ENCODE data around the gene SNRPA. TPM values are rescaled to one million over a fixed set of nuclear protein-coding genes. Genes with fewer than 3 reads are reported as not detected.
A peak's percentile ranks its signal among the peaks of the same experiment; 100 is the strongest.

SNRPA gene
- total and polyA plus RNA-seq, 12 donors: 18.5 to 176 (median 62.9) TPM

- TF ChIP-seq POLR2A (IDR thresholded peaks at IDR 0.05) (no peak), CTCF (IDR thresholded peaks at IDR 0.05) (peak in 5 of 6 experiments; percentile 0 to 17 (median 9))
- WGBS, 4 donors: 71 to 78% (median 75%) methylated on average over 14 to 18 of the region's 18 CpGs
- DNase-seq: no peak
- intact Hi-C loops (cut with DNase I): loop anchor here in 1 of 2 donors (5.0 kb wide), 1 partner anchor 145 kb away; no protein-coding TSS in a partner anchor
- H3K4me3 ChIP-seq: no peak overlapping the region
- H3K36me3 ChIP-seq (replicated peaks in 1 of 2): peaks cover 0 to 30% of the 10 kb centered on the region in 2 donors
- H3K4me1 ChIP-seq (replicated peaks in 1 of 2): peaks cover 35 to 73% of the 10 kb centered on the region in 2 donors
- H3K9me3 ChIP-seq (replicated peaks in 1 of 3): no peaks in the 10 kb centered on the region
- no peaks in the 10 kb centered on the region for H3K27me3 ChIP-seq
- peak overlapping the region in 3 of 5 donors; percentile 46 to 94 (median 90) for H3K27ac ChIP-seq
Observed at GRCh38 chr19:40807147-40808020, 56.4 kb downstream of the SNRPA start.

- Histone ChIP-seq H3K4me3 (no peak overlapping the region), H3K36me3 (replicated peaks in 1 of 2) (peaks cover 0 to 30% of the 10 kb centered on the region in 2 donors), H3K27me3 (no peaks in the 10 kb centered on the region), H3K27ac (peak overlapping the region in 2 of 5 donors; percentile 90 to 94), H3K9me3 (replicated peaks in 1 of 3) (no peaks in the 10 kb centered on the region), H3K4me1 (replicated peaks in 1 of 2) (peaks cover 29 to 68% of the 10 kb centered on the region in 2 donors)
- TF ChIP-seq POLR2A (IDR thresholded peaks at IDR 0.05) (no peak), CTCF (IDR thresholded peaks at IDR 0.05) (no peak)
- whole genome bisulfite sequencing, 4 donors: 83 to 100% (median 86%) methylated on average over 1 to 2 of the region's 2 CpGs; no CpG with 5 or more reads in 1 of the 4 donors
- intact Hi-C loops (cut with DNase I): loop anchor here in 1 of 2 donors (5.0 kb wide), 1 partner anchor 146 kb away; no protein-coding TSS in a partner anchor
- no peak for DNase-seq
Observed at GRCh38 chr19:40808021-40808325, 57.0 kb downstream of the SNRPA start.

DNA sequence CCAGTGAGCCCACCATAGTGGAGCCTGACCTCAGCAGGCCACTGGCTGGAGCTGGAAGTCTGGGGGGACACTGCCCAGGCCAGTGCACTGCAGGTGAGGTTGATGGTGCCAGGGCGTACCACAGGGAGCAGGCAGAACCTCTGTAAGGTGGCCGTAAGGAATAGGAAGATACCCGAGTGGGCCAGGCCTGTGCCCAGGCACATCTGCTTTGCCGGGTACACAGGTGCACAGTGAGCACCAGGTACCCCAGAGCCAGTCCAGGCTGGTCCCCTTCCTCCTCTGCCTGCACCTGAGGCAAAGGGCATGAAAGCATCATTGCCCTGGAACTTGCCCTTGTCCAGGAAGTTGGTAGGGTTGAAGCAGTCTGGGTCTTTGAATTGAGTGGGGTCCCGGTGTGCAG is 57.5 kb downstream of the SNRPA start:
- Histone ChIP-seq H3K27ac (peak overlapping the region in 1 of 5 donors; percentile 90), H3K4me3 (no peak overlapping the region), H3K9me3 (replicated peaks in 1 of 3) (no peaks in the 10 kb centered on the region), H3K4me1 (replicated peaks in 1 of 2) (peaks cover 24 to 62% of the 10 kb centered on the region in 2 donors), H3K36me3 (replicated peaks in 1 of 2) (peaks cover 0 to 30% of the 10 kb centered on the region in 2 donors), H3K27me3 (no peaks in the 10 kb centered on the region)
- no peak for DNase-seq
- intact Hi-C loops (cut with DNase I): loop anchor here in 1 of 2 donors (5.0 kb wide), 1 partner anchor 146 kb away; no protein-coding TSS in a partner anchor
- WGBS, 4 donors: 87 to 93% (median 92%) methylated on average over 4 to 5 of the region's 5 CpGs
- TF ChIP-seq POLR2A (IDR thresholded peaks at IDR 0.05) (no peak), CTCF (IDR thresholded peaks at IDR 0.05) (no peak)

GRCh38 chr19:40809358-40810086 is 58.5 kb downstream of the SNRPA start:
- H3K4me3 ChIP-seq: peak overlapping the region in 1 of 4 donors; percentile 30
- H3K27me3 ChIP-seq: no peaks in the 10 kb centered on the region
- peak in 1 of 7 donors; percentile 46 for DNase-seq
- intact Hi-C loops (cut with DNase I): loop anchor here in 1 of 2 donors (5.0 kb wide), 1 partner anchor 147 kb away; no protein-coding TSS in a partner anchor
- peak overlapping the region in 2 of 5 donors; percentile 47 to 84 for H3K27ac ChIP-seq
- H3K36me3 ChIP-seq (replicated peaks in 1 of 2): peaks cover 0 to 30% of the 10 kb centered on the region in 2 donors
- peaks cover 21 to 52% of the 10 kb centered on the region in 2 donors for H3K4me1 ChIP-seq (replicated peaks in 1 of 2)
- no peaks in the 10 kb centered on the region for H3K9me3 ChIP-seq (replicated peaks in 1 of 3)
- TF ChIP-seq POLR2A (IDR thresholded peaks at IDR 0.05) (no peak), CTCF (IDR thresholded peaks at IDR 0.05) (no peak)
- WGBS, 4 donors: 92 to 95% (median 93%) methylated on average over 28 to 39 of the region's 39 CpGs

All from adrenal gland (tissue), 12 donors.